Brain microvascular endothelial cell (primary cell): ENCODE data around the gene MTG1.

ENCODE experiments used
- DNase-seq: peaks from one replicate; pipeline ENCODE4 v3.0.0-alpha.2; 2020
- H3K27ac ChIP-seq: fragments of 250-450 bp; sonication (Bioruptor Pico); 2 replicates; pipeline ENCODE4 v1.5.1; 2020; ENCODE audit warnings: mild to moderate bottlenecking, moderate library complexity
- H3K27me3 ChIP-seq: fragments of 250-450 bp; sonication (Bioruptor Pico); replicated peaks from 2 replicates; pipeline ENCODE4 v1.5.1; 2020; ENCODE audit warnings: mild to moderate bottlenecking
- H3K36me3 ChIP-seq: fragments of 250-450 bp; sonication (Bioruptor Pico); replicated peaks from 2 replicates; pipeline ENCODE4 v1.5.1; 2020; ENCODE audit warnings: mild to moderate bottlenecking
- H3K4me3 ChIP-seq: 2 replicates; pipeline ENCODE4 v1.5.1; 2011; ENCODE audit warnings: low read depth, mild to moderate bottlenecking, control low read depth, low read length, moderate library complexity
- CTCF ChIP-seq: IDR thresholded peaks from 2 replicates; pipeline ENCODE4 v1.5.1; 2011; ENCODE audit warnings: low read depth, mild to moderate bottlenecking, moderate library complexity, low read length, control low read depth, inconsistent platforms; ENCODE audit errors: missing control alignments
- in situ Hi-C: cut with HindIII; loops from 2 replicates; pipeline ENCODE4 v1.10.0; 2017; ENCODE audit warnings: low sequenced_read_pairs, low pct_ligation_motif_present

The MTG1 gene

GRCh38 chr10:133361227-133361626, 32.7 kb upstream of the MTG1 start:
- Histone ChIP-seq H3K36me3 (peaks cover 33% of the 10 kb centered on the region), H3K4me3 (no peak overlapping the region), H3K27ac (no peak overlapping the region), H3K27me3 (no peaks in the 10 kb centered on the region)
- TF ChIP-seq CTCF: no peak
- no peak for DNase-seq
- in situ Hi-C loops: no loop called here

- DNase-seq: no peak
- Histone ChIP-seq H3K27me3 (no peaks in the 10 kb centered on the region), H3K27ac (no peak overlapping the region), H3K4me3 (no peak overlapping the region), H3K36me3 (peaks cover 37% of the 10 kb centered on the region)
- in situ Hi-C loops: no loop called here
- no peak for TF ChIP-seq CTCF
Observed at GRCh38 chr10:133361773-133362441, 32.0 kb upstream of the MTG1 start.

- no peak for DNase-seq
- in situ Hi-C loops: no loop called here
- H3K4me3 ChIP-seq: no peak overlapping the region
- peaks cover 39% of the 10 kb centered on the region for H3K36me3 ChIP-seq
- TF ChIP-seq CTCF: no peak
- H3K27ac ChIP-seq: no peak overlapping the region
- no peaks in the 10 kb centered on the region for H3K27me3 ChIP-seq
Observed at GRCh38 chr10:133362846-133363245, 31.1 kb upstream of the MTG1 start.

GRCh38 chr10:133364645-133365431, 29.1 kb upstream of the MTG1 start:
- H3K36me3 ChIP-seq: peaks cover 53% of the 10 kb centered on the region
- no peak for TF ChIP-seq CTCF
- in situ Hi-C loops: no loop called here
- no peaks in the 10 kb centered on the region for H3K27me3 ChIP-seq
- DNase-seq: no peak
- H3K4me3 ChIP-seq: no peak overlapping the region
- no peak overlapping the region for H3K27ac ChIP-seq

DNA sequence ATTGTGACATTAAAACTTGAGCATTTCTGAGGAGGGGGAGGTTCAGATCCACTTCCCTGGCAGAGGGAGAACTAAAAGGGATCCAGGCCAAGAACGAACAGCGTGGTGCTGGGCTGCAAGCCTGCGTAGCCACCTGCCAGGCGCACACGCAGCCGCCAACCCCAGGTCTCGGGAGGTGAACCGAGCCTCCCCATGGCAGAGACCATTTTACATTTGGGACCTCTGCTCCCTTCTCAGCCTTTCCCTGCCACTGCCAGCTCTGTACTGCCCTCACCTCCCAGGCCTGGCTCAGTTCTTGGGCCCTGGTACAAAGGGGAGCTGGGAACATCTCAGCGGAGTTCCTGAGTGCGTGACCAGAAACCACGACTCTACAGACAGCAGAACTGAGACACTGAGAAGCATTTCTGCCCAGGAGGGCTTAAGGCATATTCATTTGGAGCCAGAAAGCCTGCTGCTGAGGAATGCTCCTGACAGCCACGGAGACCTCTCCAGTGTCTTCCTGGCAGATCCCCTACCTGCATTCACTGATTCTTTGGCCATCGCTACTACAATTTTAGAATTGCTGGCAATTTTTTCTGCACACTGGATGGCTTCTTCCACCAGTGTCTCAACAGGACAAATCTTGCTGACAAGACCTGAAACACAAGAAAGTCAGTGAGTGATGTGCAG, 28.4 kb upstream of the MTG1 start:
- Histone ChIP-seq H3K36me3 (peaks cover 60% of the 10 kb centered on the region), H3K27ac (no peak overlapping the region), H3K4me3 (no peak overlapping the region), H3K27me3 (no peaks in the 10 kb centered on the region)
- DNase-seq: no peak
- no peak for TF ChIP-seq CTCF
- in situ Hi-C loops: no loop called here
